Measurements from ENCODE around the gene RASSF5. TPM values are rescaled to one million over a fixed set of nuclear protein-coding genes. Genes with fewer than 3 reads are reported as not detected.

Gene RASSF5
- total RNA-seq, 2 experiments from 2014 or later, result 215 to 218 TPM

DNA sequence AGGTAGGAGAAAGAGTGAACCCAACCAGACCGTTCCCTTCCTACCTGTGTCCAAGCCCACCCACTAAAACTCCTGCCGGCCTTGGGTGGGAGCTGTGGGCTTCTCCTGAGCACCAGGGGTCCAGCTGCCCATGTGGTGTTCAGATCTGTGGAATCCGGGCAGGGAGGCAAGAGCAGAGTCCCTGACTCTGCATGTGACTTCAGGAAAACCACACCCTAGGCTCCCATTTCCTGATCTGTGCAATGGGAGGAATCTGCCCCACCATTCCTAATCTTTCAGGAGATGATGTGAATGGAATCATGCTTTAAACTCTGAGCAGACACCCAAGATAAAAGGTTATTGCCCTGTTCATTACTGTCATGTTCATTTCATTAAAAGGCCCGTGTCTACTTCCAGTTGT lies 77.4 kb downstream of the RASSF5 start:
- H3K27ac Mint-ChIP-seq, result peak overlapping the region; percentile 100
- H3K36me3 Mint-ChIP-seq (ENCODE audit: low read depth), result peaks cover 89% of the 10 kb centered on the region
- ChIA-PET CTCF (interaction anchor here (0.9 to 19.1 kb wide), 16 partner anchors 8 to 114 kb away, joined by 3 to 583 read pairs (median 18); partner anchors contain the start of gene IKBKE), POLR2A (interaction anchor here (0.6 to 30.6 kb wide), 6 partner anchors 9 to 95 kb away, joined by 3 to 1021 read pairs (median 4); no protein-coding TSS in a partner anchor)
- intact Hi-C loops (cut with micrococcal nuclease), result loop anchor here (5.0 kb wide), 1 partner anchor 77 kb away; the partner anchor contains the start of gene RASSF5
- H3K4me3 Mint-ChIP-seq, result no peak overlapping the region
- peaks cover 88% of the 10 kb centered on the region for H3K4me1 Mint-ChIP-seq (ENCODE audit: low read depth)
- ATAC-seq (no peak), DNase-seq (no peak)
- no peaks in the 10 kb centered on the region for H3K27me3 Mint-ChIP-seq
- no peaks in the 10 kb centered on the region for H3K9me3 Mint-ChIP-seq
- TF ChIP-seq, protein P1, sequence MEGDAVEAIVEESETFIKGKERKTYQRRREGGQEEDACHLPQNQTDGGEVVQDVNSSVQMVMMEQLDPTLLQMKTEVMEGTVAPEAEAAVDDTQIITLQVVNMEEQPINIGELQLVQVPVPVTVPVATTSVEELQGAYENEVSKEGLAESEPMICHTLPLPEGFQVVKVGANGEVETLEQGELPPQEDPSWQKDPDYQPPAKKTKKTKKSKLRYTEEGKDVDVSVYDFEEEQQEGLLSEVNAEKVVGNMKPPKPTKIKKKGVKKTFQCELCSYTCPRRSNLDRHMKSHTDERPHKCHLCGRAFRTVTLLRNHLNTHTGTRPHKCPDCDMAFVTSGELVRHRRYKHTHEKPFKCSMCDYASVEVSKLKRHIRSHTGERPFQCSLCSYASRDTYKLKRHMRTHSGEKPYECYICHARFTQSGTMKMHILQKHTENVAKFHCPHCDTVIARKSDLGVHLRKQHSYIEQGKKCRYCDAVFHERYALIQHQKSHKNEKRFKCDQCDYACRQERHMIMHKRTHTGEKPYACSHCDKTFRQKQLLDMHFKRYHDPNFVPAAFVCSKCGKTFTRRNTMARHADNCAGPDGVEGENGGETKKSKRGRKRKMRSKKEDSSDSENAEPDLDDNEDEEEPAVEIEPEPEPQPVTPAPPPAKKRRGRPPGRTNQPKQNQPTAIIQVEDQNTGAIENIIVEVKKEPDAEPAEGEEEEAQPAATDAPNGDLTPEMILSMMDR (IDR thresholded peaks at IDR 0.05), result no peak

DNA sequence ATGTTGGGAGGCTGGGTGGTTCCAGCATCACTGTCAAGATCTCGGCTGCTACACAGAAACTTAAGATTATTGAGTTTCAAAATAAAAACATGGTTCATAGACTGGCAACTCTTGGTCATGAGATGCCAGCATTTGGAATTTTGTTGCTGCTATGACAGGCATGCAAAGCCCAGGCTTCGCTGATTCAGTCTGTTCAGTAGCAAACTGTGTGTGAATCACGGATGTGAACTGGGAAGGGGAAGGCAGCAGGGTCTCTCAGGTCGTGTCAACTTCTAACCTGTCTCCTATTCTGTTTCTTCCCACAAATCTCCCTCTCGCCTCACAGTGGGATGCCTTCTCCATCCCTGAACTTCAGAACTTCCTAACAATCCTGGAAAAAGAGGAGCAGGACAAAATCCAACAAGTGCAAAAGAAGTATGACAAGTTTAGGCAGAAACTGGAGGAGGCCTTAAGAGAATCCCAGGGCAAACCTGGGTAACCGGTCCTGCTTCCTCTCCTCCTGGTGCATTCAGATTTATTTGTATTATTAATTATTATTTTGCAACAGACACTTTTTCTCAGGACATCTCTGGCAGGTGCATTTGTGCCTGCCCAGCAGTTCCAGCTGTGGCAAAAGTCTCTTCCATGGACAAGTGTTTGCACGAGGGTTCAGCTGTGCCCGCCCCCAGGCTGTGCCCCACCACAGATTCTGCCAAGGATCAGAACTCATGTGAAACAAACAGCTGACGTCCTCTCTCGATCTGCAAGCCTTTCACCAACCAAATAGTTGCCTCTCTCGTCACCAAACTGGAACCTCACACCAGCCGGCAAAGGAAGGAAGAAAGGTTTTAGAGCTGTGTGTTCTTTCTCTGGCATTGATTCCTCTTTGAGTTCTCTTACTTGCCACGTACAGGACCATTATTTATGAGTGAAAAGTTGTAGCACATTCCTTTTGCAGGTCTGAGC lies 79.4 kb downstream of the RASSF5 start:
- peaks cover 88% of the 10 kb centered on the region for H3K4me1 Mint-ChIP-seq (ENCODE audit: low read depth)
- ATAC-seq, result no peak

DNA sequence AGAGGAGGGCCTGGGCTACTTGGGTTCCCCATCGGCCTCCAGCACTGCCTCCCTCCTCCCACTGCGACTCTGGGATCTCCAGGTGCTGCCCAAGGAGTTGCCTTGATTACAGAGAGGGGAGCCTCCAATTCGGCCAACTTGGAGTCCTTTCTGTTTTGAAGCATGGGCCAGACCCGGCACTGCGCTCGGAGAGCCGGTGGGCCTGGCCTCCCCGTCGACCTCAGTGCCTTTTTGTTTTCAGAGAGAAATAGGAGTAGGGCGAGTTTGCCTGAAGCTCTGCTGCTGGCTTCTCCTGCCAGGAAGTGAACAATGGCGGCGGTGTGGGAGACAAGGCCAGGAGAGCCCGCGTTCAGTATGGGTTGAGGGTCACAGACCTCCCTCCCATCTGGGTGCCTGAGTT lies 80.6 kb downstream of the RASSF5 start:
- Mint-ChIP-seq H3K36me3 (ENCODE audit: low read depth) (peaks cover 81% of the 10 kb centered on the region), H3K4me3 (no peak overlapping the region), H3K27ac (peak overlapping the region; percentile 97), H3K27me3 (no peaks in the 10 kb centered on the region), H3K9me3 (no peaks in the 10 kb centered on the region), H3K4me1 (ENCODE audit: low read depth) (peaks cover 86% of the 10 kb centered on the region)
- ATAC-seq (no peak), DNase-seq (no peak)
- ChIA-PET CTCF (interaction anchor here (0.6 to 19.1 kb wide), 12 partner anchors 7 to 108 kb away, joined by 3 to 583 read pairs (median 5); partner anchors contain the start of gene RASSF5), POLR2A (interaction anchor here (0.9 to 30.6 kb wide), 4 partner anchors 12 to 116 kb away, joined by 3 to 1021 read pairs (median 4); no protein-coding TSS in a partner anchor)
- intact Hi-C loops (cut with micrococcal nuclease), result no loop called here
- TF ChIP-seq, protein P1 (IDR thresholded peaks at IDR 0.05), result no peak

More for the DNA sequence above, 79.4 kb downstream of the RASSF5 start:
- no peaks in the 10 kb centered on the region for H3K27me3 Mint-ChIP-seq
- ChIA-PET CTCF (interaction anchor here (0.9 to 19.1 kb wide), 12 partner anchors 22 to 107 kb away, joined by 3 to 583 read pairs (median 6); partner anchors contain the start of gene RASSF5), POLR2A (interaction anchor here (0.7 to 30.6 kb wide), 6 partner anchors 8 to 44 kb away, joined by 3 to 1021 read pairs (median 4); no protein-coding TSS in a partner anchor)
- H3K36me3 Mint-ChIP-seq (ENCODE audit: low read depth), result peaks cover 83% of the 10 kb centered on the region
- no peak for DNase-seq
- H3K9me3 Mint-ChIP-seq, result no peaks in the 10 kb centered on the region
- intact Hi-C loops (cut with micrococcal nuclease), result no loop called here
- TF ChIP-seq, protein P1 (IDR thresholded peaks at IDR 0.05), result no peak
- peak overlapping the region; percentile 97 for H3K27ac Mint-ChIP-seq
- no peak overlapping the region for H3K4me3 Mint-ChIP-seq

DNA sequence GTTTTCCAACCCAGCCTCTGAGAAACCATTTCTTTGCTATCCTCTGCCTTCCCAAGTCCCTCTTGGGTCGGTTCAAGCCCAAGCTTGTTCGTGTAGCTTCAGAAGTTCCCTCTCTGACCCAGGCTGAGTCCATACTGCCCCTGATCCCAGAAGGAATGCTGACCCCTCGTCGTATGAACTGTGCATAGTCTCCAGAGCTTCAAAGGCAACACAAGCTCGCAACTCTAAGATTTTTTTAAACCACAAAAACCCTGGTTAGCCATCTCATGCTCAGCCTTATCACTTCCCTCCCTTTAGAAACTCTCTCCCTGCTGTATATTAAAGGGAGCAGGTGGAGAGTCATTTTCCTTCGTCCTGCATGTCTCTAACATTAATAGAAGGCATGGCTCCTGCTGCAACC lies 81.2 kb downstream of the RASSF5 start:
- TF ChIP-seq, protein P1 (IDR thresholded peaks at IDR 0.05), result no peak
- CTCF ChIA-PET, result interaction anchor here (0.6 to 19.1 kb wide), 8 partner anchors 8 to 109 kb away, joined by 3 to 583 read pairs (median 5); partner anchors contain the start of gene RASSF5
- no peak for ATAC-seq
- intact Hi-C loops (cut with micrococcal nuclease), result no loop called here
- POLR2A ChIA-PET, result interaction anchor here (0.9 to 30.6 kb wide), 5 partner anchors 12 to 117 kb away, joined by 3 to 1021 read pairs (median 4); no protein-coding TSS in a partner anchor
- no peak for DNase-seq
- Mint-ChIP-seq H3K4me1 (ENCODE audit: low read depth) (peaks cover 80% of the 10 kb centered on the region), H3K9me3 (no peaks in the 10 kb centered on the region), H3K36me3 (ENCODE audit: low read depth) (peaks cover 79% of the 10 kb centered on the region), H3K4me3 (no peak overlapping the region), H3K27me3 (no peaks in the 10 kb centered on the region), H3K27ac (peak overlapping the region; percentile 97)

All from activated CD8-positive, alpha-beta T cell treated with anti-CD3 and anti-CD28 coated beads for 36 hours (primary cell).